ENCODE data around the gene MLLT3. TPM values are rescaled to one million over a fixed set of nuclear protein-coding genes. Genes with fewer than 3 reads are reported as not detected.

MLLT3 gene
- total and polyA plus RNA-seq, 2 donors (not counting 3 experiments of a cell fraction or from before 2014, with no cell fraction given): 6.1 to 10.0 TPM

GRCh38 chr9:20379804-20380225, 242.5 kb downstream of the MLLT3 start:
- Histone ChIP-seq H3K9me3 (replicated peaks; ENCODE audit: control insufficient read depth, insufficient read depth, low read length) (no peaks in the 10 kb centered on the region), H3K79me2 (ENCODE audit: control insufficient read depth, insufficient read depth, low read length) (no peaks in the 10 kb centered on the region), H3K27me3 (ENCODE audit: control insufficient read depth in 2 of 2, insufficient read depth in 2 of 2, low read length in 2 of 2) (no peaks in the 10 kb centered on the region), H3K4me1 (ENCODE audit: control insufficient read depth, extremely low read depth, insufficient read depth, low read length) (no peaks in the 10 kb centered on the region), H3K36me3 (ENCODE audit: control insufficient read depth in 2 of 2, extremely low read depth in 1 of 2, insufficient read depth in 2 of 2, low read length in 2 of 2) (no peaks in the 10 kb centered on the region), H3K4me2 (ENCODE audit: insufficient read depth, low read length) (no peak overlapping the region), H3K4me3 (replicated peaks in 1 of 3; ENCODE audit: insufficient read depth in 1 of 3, low read depth in 1 of 3, low read length in 3 of 3) (no peak overlapping the region), H2AFZ (ENCODE audit: low read depth, low read length) (no peak overlapping the region), H4K20me1 (replicated peaks; ENCODE audit: control insufficient read depth, extremely low read depth, insufficient read depth, low read length) (no peaks in the 10 kb centered on the region), H3K27ac (ENCODE audit: insufficient read depth, low read depth, low read length) (no peak overlapping the region), H3K9me1 (replicated peaks; ENCODE audit: control insufficient read depth, extremely low read depth, insufficient read depth, low read length) (no peaks in the 10 kb centered on the region), H3K9ac (replicated peaks; ENCODE audit: extremely low read depth, insufficient read depth, low read length) (no peak overlapping the region)
- ChIA-PET POLR2A (no interaction called here), CTCF (interaction anchor here (1.0 to 1.2 kb wide), 2 partner anchors 561 to 731 kb away, joined by 3 read pairs; no protein-coding TSS in a partner anchor)
- no peak for TF ChIP-seq MYC (IDR thresholded peaks at IDR 0.05; ENCODE audit: low read depth, low read length)
- no peak for TF ChIP-seq JUN (IDR thresholded peaks at IDR 0.05; ENCODE audit: borderline replicate concordance, insufficient read depth, insufficient read length, low read depth)
- no peak for TF ChIP-seq EZH2 (IDR thresholded peaks at IDR 0.05; ENCODE audit: borderline replicate concordance, low read depth, low read length, severe bottlenecking)
- TF ChIP-seq, protein P1, sequence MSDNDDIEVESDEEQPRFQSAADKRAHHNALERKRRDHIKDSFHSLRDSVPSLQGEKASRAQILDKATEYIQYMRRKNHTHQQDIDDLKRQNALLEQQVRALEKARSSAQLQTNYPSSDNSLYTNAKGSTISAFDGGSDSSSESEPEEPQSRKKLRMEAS (IDR thresholded peaks at IDR 0.05; ENCODE audit: insufficient read depth, insufficient read length): no peak
- TF ChIP-seq FOS (IDR thresholded peaks at IDR 0.05; ENCODE audit: borderline replicate concordance, insufficient read depth, low read length): no peak
- TF ChIP-seq GATA2 (IDR thresholded peaks at IDR 0.05; ENCODE audit: insufficient read depth, insufficient read length, low read depth, low read length): no peak
- no peak for TF ChIP-seq POLR2A (IDR thresholded peaks at IDR 0.05; ENCODE audit: low read depth, low read length)
- TF ChIP-seq, protein P2, sequence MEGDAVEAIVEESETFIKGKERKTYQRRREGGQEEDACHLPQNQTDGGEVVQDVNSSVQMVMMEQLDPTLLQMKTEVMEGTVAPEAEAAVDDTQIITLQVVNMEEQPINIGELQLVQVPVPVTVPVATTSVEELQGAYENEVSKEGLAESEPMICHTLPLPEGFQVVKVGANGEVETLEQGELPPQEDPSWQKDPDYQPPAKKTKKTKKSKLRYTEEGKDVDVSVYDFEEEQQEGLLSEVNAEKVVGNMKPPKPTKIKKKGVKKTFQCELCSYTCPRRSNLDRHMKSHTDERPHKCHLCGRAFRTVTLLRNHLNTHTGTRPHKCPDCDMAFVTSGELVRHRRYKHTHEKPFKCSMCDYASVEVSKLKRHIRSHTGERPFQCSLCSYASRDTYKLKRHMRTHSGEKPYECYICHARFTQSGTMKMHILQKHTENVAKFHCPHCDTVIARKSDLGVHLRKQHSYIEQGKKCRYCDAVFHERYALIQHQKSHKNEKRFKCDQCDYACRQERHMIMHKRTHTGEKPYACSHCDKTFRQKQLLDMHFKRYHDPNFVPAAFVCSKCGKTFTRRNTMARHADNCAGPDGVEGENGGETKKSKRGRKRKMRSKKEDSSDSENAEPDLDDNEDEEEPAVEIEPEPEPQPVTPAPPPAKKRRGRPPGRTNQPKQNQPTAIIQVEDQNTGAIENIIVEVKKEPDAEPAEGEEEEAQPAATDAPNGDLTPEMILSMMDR (IDR thresholded peaks at IDR 0.05; ENCODE audit: extremely low read depth in 1 of 2, insufficient read depth in 1 of 2, low read depth in 1 of 2, low read length in 2 of 2): no peak
- no peak for TF ChIP-seq POLR2AphosphoS5 (IDR thresholded peaks at IDR 0.05; ENCODE audit: insufficient read depth, low read depth, low read length)
- no peak for DNase-seq (ENCODE audit: low read depth, low spot score)
- intact Hi-C loops (cut with micrococcal nuclease): no loop called here
- BruUV-seq (replicated peaks): no TSS peak
- FAIRE-seq: no peak
- dilution Hi-C loops (cut with MboI; ENCODE audit: extremely low pct_ligation_motif_present, low sequenced_read_pairs): no loop called here

Data from endothelial cell of umbilical vein (primary cell).